ENCODE results near the gene FNTB.

- TF ChIP-seq GABPA (IDR thresholded peaks at IDR 0.05; ENCODE audit: low read depth) (no peak), CTCF (IDR thresholded peaks at IDR 0.05; ENCODE audit: insufficient read depth, low read length) (no peak), SPI1 (IDR thresholded peaks at IDR 0.05; ENCODE audit: borderline replicate concordance, low read depth) (no peak)
These were observed 109.0 kb downstream of the FNTB start for GRCh38 chr14:65095633-65096205.

Measured in HL-60 (cell line).